Smooth muscle cell (in vitro differentiated cells): ENCODE measurements around the gene GPR32. TPM values are rescaled to one million over a fixed set of nuclear protein-coding genes. Genes with fewer than 3 reads are reported as not detected.

Experiments used
- DNase-seq: peaks from one replicate; lab custom pipeline; 2025; ENCODE audit not compliant: unreplicated experiment; lab: John Stamatoyannopoulos, UW
- H2AFZ ChIP-seq: fragments of 200-600 bp; sonication (generic); 2 replicates; pipeline ENCODE4 v1.6.0; 2016; ENCODE audit warnings: antibody characterized with exemption, low read depth, mild to moderate bottlenecking
- H3F3A ChIP-seq: fragments of 200-600 bp; sonication (generic); 2 replicates; pipeline ENCODE4 v1.6.0; 2017; ENCODE audit warnings: antibody characterized with exemption, low read depth
- H3K27ac ChIP-seq: fragments of 200-600 bp; sonication (generic); 2 replicates; pipeline ENCODE4 v1.5.1; 2016; ENCODE audit warnings: low read depth, mild to moderate bottlenecking
- H3K27me3 ChIP-seq: fragments of 200-600 bp; sonication (generic); 2 replicates; pipeline ENCODE4 v1.6.1; 2016; ENCODE audit warnings: low read depth, mild to moderate bottlenecking
- H3K36me3 ChIP-seq: fragments of 200-600 bp; sonication (generic); 2 replicates; pipeline ENCODE4 v1.5.1; 2016; ENCODE audit warnings: low read depth
- H3K4me1 ChIP-seq: fragments of 200-600 bp; sonication (generic); 2 replicates; pipeline ENCODE4 v1.5.1; 2016; ENCODE audit warnings: low read depth
- H3K4me2 ChIP-seq: fragments of 200-600 bp; sonication (generic); 2 replicates; pipeline ENCODE4 v1.6.0; 2016; ENCODE audit warnings: mild to moderate bottlenecking
- H3K4me3 ChIP-seq: fragments of 200-600 bp; sonication (generic); 2 replicates; pipeline ENCODE4 v1.5.1; 2016; ENCODE audit warnings: mild to moderate bottlenecking
- H3K79me2 ChIP-seq: fragments of 200-600 bp; sonication (generic); 2 replicates; pipeline ENCODE4 v1.6.0; 2016; ENCODE audit warnings: low read depth, mild to moderate bottlenecking
- H3K9ac ChIP-seq: fragments of 200-600 bp; sonication (generic); 2 replicates; pipeline ENCODE4 v1.6.0; 2016; ENCODE audit warnings: low read depth
- H3K9me3 ChIP-seq: fragments of 200-600 bp; sonication (generic); replicated peaks from 2 replicates; pipeline ENCODE4 v1.5.1; 2016; ENCODE audit warnings: low read depth
- H4K20me1 ChIP-seq: fragments of 200-600 bp; sonication (generic); 2 replicates; pipeline ENCODE4 v1.6.0; 2016; ENCODE audit warnings: low read depth
- CTCF ChIP-seq: fragments of 200-600 bp; sonication (generic); IDR thresholded peaks from 2 replicates; pipeline ENCODE4 v1.5.1; 2017; ENCODE audit warnings: borderline replicate concordance, mild to moderate bottlenecking, antibody characterized with exemption; ENCODE audit not compliant: insufficient read depth, poor library complexity, severe bottlenecking
- WGBS: methylation state at CpG from one replicate; pipeline ENCODE4 v1.1.7; 2016; ENCODE audit warnings: low lambda C conversion rate; 5-methylcytosine and 5-hydroxymethylcytosine counted together
- polyA plus RNA-seq: library from polyadenylated mRNA; unstranded; fragments of >200 nt; fragmentation: Nextera tagmentation; extraction: Ambion mirVana; gene quantifications from 2 replicates; pipeline ENCODE4 v1.2.1, GENCODE V29; 2016
- total RNA-seq: library from RNA; depleted of rRNA; stranded (reverse); fragments of >200 nt; gene quantifications from 2 replicates; pipeline ENCODE4 v1.2.3, GENCODE V29; 2014

Gene GPR32
- total and polyA plus RNA-seq, 2 experiments from 2014 or later: not detected

GRCh38 chr19:50794876-50795663, 24.8 kb downstream of the GPR32 start:
- Histone ChIP-seq H3K9me3 (no peaks in the 10 kb centered on the region), H2AFZ (no peak overlapping the region), H4K20me1 (peaks cover 45% of the 10 kb centered on the region), H3K27me3 (no peaks in the 10 kb centered on the region), H3F3A (no peaks in the 10 kb centered on the region), H3K4me2 (no peak overlapping the region), H3K4me1 (no peaks in the 10 kb centered on the region), H3K4me3 (no peak overlapping the region), H3K36me3 (no peaks in the 10 kb centered on the region), H3K27ac (no peak overlapping the region), H3K79me2 (no peaks in the 10 kb centered on the region), H3K9ac (no peak overlapping the region)
- DNase-seq: no peak
- TF ChIP-seq CTCF: no peak
- 67% methylated on average over 18 of the region's 18 CpGs for whole genome bisulfite sequencing

GRCh38 chr19:50795664-50796073, 25.4 kb downstream of the GPR32 start:
- H4K20me1 ChIP-seq: peaks cover 45% of the 10 kb centered on the region
- H3K9me3 ChIP-seq: no peaks in the 10 kb centered on the region
- no peak for DNase-seq

GRCh38 chr19:50796128-50796633, 25.9 kb downstream of the GPR32 start:
- H3K27me3 ChIP-seq: no peaks in the 10 kb centered on the region
- peaks cover 45% of the 10 kb centered on the region for H4K20me1 ChIP-seq

More at GRCh38 chr19:50795664-50796073, 25.4 kb downstream of the GPR32 start:
- Histone ChIP-seq H3K79me2 (no peaks in the 10 kb centered on the region), H3K4me2 (no peak overlapping the region), H3F3A (no peaks in the 10 kb centered on the region), H3K27ac (no peak overlapping the region), H3K4me3 (no peak overlapping the region), H2AFZ (no peak overlapping the region), H3K4me1 (no peaks in the 10 kb centered on the region), H3K27me3 (no peaks in the 10 kb centered on the region), H3K36me3 (no peaks in the 10 kb centered on the region), H3K9ac (no peak overlapping the region)
- TF ChIP-seq CTCF: no peak
- 92% methylated on average over 4 of the region's 4 CpGs for WGBS

More at GRCh38 chr19:50796128-50796633, 25.9 kb downstream of the GPR32 start:
- no peak overlapping the region for H2AFZ ChIP-seq
- no peak for TF ChIP-seq CTCF
- no peaks in the 10 kb centered on the region for H3K4me1 ChIP-seq
- no peak overlapping the region for H3K4me3 ChIP-seq
- no peaks in the 10 kb centered on the region for H3F3A ChIP-seq
- H3K9ac ChIP-seq: no peak overlapping the region
- DNase-seq: no peak
- H3K79me2 ChIP-seq: no peaks in the 10 kb centered on the region
- H3K9me3 ChIP-seq: no peaks in the 10 kb centered on the region
- 90% methylated on average over 9 of the region's 9 CpGs for WGBS
- no peaks in the 10 kb centered on the region for H3K36me3 ChIP-seq
- no peak overlapping the region for H3K4me2 ChIP-seq
- no peak overlapping the region for H3K27ac ChIP-seq
